GM21360 (cell line): ENCODE results near the gene EN1.

Experiments used
- ATAC-seq: cut with Tn5 transposase; IDR thresholded peaks from one replicate; pipeline ENCODE4 v1.9.1; 2021; ENCODE audit warnings: mild to moderate bottlenecking, moderate library complexity; ENCODE audit not compliant: unreplicated experiment

The EN1 gene

GRCh38 chr2:118843483-118844132, 3.8 kb downstream of the EN1 start:
- ATAC-seq: no peak

- no peak for ATAC-seq
Measured at GRCh38 chr2:118842661-118843482, 4.6 kb downstream of the EN1 start.

GRCh38 chr2:118841828-118842461, 5.5 kb downstream of the EN1 start:
- no peak for ATAC-seq

- ATAC-seq: no peak
Measured at GRCh38 chr2:118841450-118841827, 6.0 kb downstream of the EN1 start.

GRCh38 chr2:118838741-118839455, 8.6 kb downstream of the EN1 start:
- no peak for ATAC-seq

- no peak for ATAC-seq
Measured at GRCh38 chr2:118837621-118838020, 9.8 kb downstream of the EN1 start.

GRCh38 chr2:118837067-118837466, 10.4 kb downstream of the EN1 start:
- ATAC-seq: no peak

GRCh38 chr2:118836411-118836930, 11.0 kb downstream of the EN1 start:
- no peak for ATAC-seq

- ATAC-seq: no peak
Measured at GRCh38 chr2:118835746-118836410, 11.6 kb downstream of the EN1 start.

GRCh38 chr2:118834901-118835745, 12.3 kb downstream of the EN1 start:
- ATAC-seq: no peak

GRCh38 chr2:118834440-118834810, 13.0 kb downstream of the EN1 start:
- ATAC-seq: no peak

- ATAC-seq: no peak
Measured at GRCh38 chr2:118833716-118834439, 13.6 kb downstream of the EN1 start.

GRCh38 chr2:118832791-118833715, 14.4 kb downstream of the EN1 start:
- ATAC-seq: no peak

GRCh38 chr2:118832071-118832790, 15.2 kb downstream of the EN1 start:
- ATAC-seq: no peak

GRCh38 chr2:118830881-118831280, 16.6 kb downstream of the EN1 start:
- ATAC-seq: no peak

- ATAC-seq: no peak
Measured at GRCh38 chr2:118830118-118830517, 17.3 kb downstream of the EN1 start.

GRCh38 chr2:118826093-118826492, 21.4 kb downstream of the EN1 start:
- no peak for ATAC-seq
